RWPE2 (cell line): Measurements from ENCODE around the gene ENPP1.

ENCODE experiments used
- ATAC-seq: fragments of 200-7000 bp; cut with Tn5 transposase; 3 replicates; pipeline ENCODE4 v1.9.1; 2021; ENCODE audit warnings: low read depth
- DNase-seq: peaks from one replicate; pipeline ENCODE4 v3.0.0-alpha.2; 2020; ENCODE audit warnings: low spot score
- H3K27ac ChIP-seq: fragments of 450-650 bp; 2 replicates; pipeline ENCODE4 v1.5.1; 2017; ENCODE audit warnings: mild to moderate bottlenecking; ENCODE audit not compliant: poor library complexity, severe bottlenecking
- H3K27me3 ChIP-seq: fragments of 250-450 bp; sonication (Bioruptor Pico); 2 replicates; pipeline ENCODE4 v1.5.1; 2021; ENCODE audit warnings: mild to moderate bottlenecking, moderate library complexity; ENCODE audit not compliant: insufficient read depth, poor library complexity, severe bottlenecking
- H3K36me3 ChIP-seq: fragments of 250-450 bp; sonication (Bioruptor Pico); 2 replicates; pipeline ENCODE4 v1.5.1; 2020; ENCODE audit warnings: low read depth, mild to moderate bottlenecking, moderate library complexity
- H3K4me1 ChIP-seq: fragments of 250-450 bp; sonication (Bioruptor Pico); 2 replicates; pipeline ENCODE4 v1.5.1; 2021; ENCODE audit warnings: mild to moderate bottlenecking, moderate library complexity; ENCODE audit not compliant: insufficient read depth, poor library complexity, severe bottlenecking
- H3K4me3 ChIP-seq: fragments of 250-450 bp; sonication (Bioruptor Pico); 2 replicates; pipeline ENCODE4 v1.5.1; 2021; ENCODE audit warnings: mild to moderate bottlenecking, moderate library complexity; ENCODE audit not compliant: severe bottlenecking
- H3K9me3 ChIP-seq: fragments of 250-450 bp; sonication (Bioruptor Pico); 2 replicates; pipeline ENCODE4 v1.5.1; 2021; ENCODE audit warnings: mild to moderate bottlenecking, moderate library complexity; ENCODE audit not compliant: severe bottlenecking
- TF ChIP-seq, protein P1 (sequence below): fragments of 450-650 bp; IDR thresholded peaks from one replicate; pipeline ENCODE4 v1.5.1; 2017; ENCODE audit warnings: mild to moderate bottlenecking, moderate library complexity; ENCODE audit not compliant: poor library complexity, severe bottlenecking

The ENPP1 gene

DNA sequence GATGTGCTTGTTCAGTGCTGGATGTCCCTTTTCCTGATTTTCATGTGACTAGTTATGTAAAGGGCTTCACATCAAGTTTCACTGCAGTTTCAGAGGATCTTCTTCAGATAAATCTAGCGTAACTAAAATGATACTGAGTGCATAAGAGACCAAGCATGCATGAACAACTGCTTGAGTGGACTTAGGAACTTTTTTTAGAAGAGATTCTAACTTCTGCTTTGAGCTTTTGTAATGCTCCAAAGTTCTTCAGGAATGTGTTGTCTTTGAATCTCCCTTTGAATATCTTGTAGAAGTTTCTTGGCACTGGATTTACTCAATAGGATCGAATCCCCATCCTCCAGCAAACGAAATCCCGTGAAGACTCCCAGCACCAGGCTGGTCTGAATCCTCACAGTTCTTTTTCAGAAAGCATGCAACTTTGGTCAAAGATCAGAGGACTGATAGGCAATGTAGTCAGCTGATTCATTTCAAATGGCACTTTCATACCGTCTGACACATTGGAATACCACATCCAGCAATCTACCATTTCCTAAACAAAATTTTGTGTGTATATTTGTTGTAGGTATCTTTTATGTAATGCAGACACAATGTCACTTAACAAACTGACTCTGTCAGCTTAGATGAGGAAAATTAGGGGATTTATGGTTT lies 33.2 kb downstream of the ENPP1 start:
- Histone ChIP-seq H3K27me3 (no peaks in the 10 kb centered on the region), H3K4me3 (no peak overlapping the region), H3K4me1 (no peaks in the 10 kb centered on the region), H3K36me3 (no peaks in the 10 kb centered on the region), H3K9me3 (no peaks in the 10 kb centered on the region), H3K27ac (no peak overlapping the region)
- ATAC-seq: no peak
- no peak for DNase-seq
- TF ChIP-seq, protein P1, sequence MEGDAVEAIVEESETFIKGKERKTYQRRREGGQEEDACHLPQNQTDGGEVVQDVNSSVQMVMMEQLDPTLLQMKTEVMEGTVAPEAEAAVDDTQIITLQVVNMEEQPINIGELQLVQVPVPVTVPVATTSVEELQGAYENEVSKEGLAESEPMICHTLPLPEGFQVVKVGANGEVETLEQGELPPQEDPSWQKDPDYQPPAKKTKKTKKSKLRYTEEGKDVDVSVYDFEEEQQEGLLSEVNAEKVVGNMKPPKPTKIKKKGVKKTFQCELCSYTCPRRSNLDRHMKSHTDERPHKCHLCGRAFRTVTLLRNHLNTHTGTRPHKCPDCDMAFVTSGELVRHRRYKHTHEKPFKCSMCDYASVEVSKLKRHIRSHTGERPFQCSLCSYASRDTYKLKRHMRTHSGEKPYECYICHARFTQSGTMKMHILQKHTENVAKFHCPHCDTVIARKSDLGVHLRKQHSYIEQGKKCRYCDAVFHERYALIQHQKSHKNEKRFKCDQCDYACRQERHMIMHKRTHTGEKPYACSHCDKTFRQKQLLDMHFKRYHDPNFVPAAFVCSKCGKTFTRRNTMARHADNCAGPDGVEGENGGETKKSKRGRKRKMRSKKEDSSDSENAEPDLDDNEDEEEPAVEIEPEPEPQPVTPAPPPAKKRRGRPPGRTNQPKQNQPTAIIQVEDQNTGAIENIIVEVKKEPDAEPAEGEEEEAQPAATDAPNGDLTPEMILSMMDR: no peak

DNA sequence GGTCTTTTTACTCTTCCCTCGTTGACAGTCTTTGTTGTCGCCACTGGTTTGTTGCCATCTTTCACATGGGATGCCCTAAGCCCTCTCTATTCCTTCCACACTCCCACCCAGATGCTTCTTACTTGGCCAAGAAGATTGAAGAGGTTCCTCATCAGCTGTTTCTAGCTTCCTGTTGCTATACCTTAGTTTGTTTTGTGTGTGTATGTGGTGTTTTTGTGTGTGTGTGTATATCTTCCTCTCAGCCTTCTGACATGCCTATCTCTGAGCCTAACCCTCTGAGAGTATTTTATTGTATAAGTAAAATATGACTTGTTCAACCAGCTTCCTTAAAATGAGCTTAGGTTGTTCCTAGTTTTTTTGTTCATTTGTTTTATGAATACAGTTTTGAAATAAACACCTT lies 35.9 kb downstream of the ENPP1 start:
- Histone ChIP-seq H3K4me3 (no peak overlapping the region), H3K27me3 (no peaks in the 10 kb centered on the region), H3K36me3 (no peaks in the 10 kb centered on the region), H3K4me1 (no peaks in the 10 kb centered on the region), H3K9me3 (no peaks in the 10 kb centered on the region), H3K27ac (no peak overlapping the region)
- DNase-seq (no peak), ATAC-seq (no peak)
- TF ChIP-seq, protein P1: no peak

DNA sequence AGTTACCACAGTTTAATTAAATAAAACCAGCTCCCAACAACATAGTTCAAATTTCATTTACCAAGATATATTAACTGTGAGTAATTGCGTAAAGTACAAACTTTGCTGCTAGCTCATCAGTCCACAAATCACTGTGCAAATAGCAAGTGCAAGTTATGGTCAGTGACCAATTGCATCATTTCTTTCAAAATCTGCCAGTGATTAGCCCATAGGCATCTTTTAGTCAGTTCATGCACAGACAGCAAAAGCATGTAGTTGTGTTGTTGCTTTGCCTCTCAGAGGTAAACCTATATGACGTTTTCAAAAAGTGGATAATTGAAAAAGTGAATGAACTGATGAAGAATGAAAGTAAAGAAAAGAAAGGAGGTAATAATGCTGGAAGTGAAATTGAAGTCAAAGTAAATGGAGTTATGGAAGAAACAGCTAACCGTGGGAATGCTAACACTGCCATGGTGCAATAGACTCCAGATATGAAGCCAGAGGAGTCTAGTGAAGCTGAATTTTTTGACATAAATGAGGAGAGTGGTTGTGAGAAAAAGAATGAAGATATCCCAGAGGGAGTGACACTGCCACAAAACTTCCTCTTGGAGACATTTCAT lies 36.5 kb downstream of the ENPP1 start:
- H3K4me3 ChIP-seq: no peak overlapping the region
- no peak overlapping the region for H3K27ac ChIP-seq
- no peaks in the 10 kb centered on the region for H3K36me3 ChIP-seq
- TF ChIP-seq, protein P1: no peak
- DNase-seq (no peak), ATAC-seq (peak; percentile 51; the same call in 2 of the 3 replicates)
- no peaks in the 10 kb centered on the region for H3K4me1 ChIP-seq
- no peaks in the 10 kb centered on the region for H3K9me3 ChIP-seq
- H3K27me3 ChIP-seq: no peaks in the 10 kb centered on the region

- H3K4me1 ChIP-seq: no peaks in the 10 kb centered on the region
- H3K36me3 ChIP-seq: no peaks in the 10 kb centered on the region
- no peaks in the 10 kb centered on the region for H3K9me3 ChIP-seq
- TF ChIP-seq, protein P1: no peak
- no peak for DNase-seq
- no peak overlapping the region for H3K4me3 ChIP-seq
- H3K27ac ChIP-seq: no peak overlapping the region
- H3K27me3 ChIP-seq: no peaks in the 10 kb centered on the region
- no peak for ATAC-seq
Observed at GRCh38 chr6:131846023-131846663, 38.3 kb downstream of the ENPP1 start.

DNA sequence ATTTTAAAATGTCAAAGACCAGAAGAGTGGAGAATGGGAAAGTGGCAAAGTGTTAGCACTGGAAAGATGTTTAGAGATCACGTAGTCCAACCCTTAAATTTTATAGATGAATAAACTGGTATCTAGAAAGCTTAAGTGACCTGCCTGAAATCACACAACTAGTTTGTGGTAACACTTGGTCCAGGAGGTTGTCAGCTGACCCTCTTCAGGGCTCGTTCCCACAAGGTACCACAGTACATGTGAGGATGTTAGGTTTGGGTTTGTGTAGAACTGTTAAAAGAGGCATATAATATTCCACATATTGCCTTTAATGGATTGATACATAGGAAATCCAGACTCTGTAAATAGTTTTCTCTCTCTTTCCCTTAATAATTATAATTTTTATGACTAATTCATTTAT lies 39.1 kb downstream of the ENPP1 start:
- no peaks in the 10 kb centered on the region for H3K4me1 ChIP-seq
- TF ChIP-seq, protein P1: no peak
- DNase-seq: no peak

More for the DNA sequence above, 39.1 kb downstream of the ENPP1 start:
- H3K9me3 ChIP-seq: no peaks in the 10 kb centered on the region
- no peaks in the 10 kb centered on the region for H3K27me3 ChIP-seq
- H3K4me3 ChIP-seq: no peak overlapping the region
- no peak for ATAC-seq
- no peaks in the 10 kb centered on the region for H3K36me3 ChIP-seq
- H3K27ac ChIP-seq: no peak overlapping the region
